HCT116 (cell line): ENCODE measurements around the gene DPP6. TPM values are rescaled to one million over a fixed set of nuclear protein-coding genes. Genes with fewer than 3 reads are reported as not detected.
"Not testable (repeated sequence)": the region's sequence is repeated elsewhere in the genome, so short reads cannot be mapped to it uniquely, and the experiment has no call there.

Experiments
- ATAC-seq: fragments of 200-7000 bp; cut with Tn5 transposase; 2 replicates; pipeline ENCODE4 v1.9.1; 2020; ENCODE audit warnings: mild to moderate bottlenecking, moderate library complexity
- BruUV-seq: library from RNA; stranded (reverse); fragments of 400-500 nt; replicated peaks from 2 replicates; lab custom pipeline; 2021; lab: Mats Ljungman, UMichigan
- CTCF ChIA-PET: fragments of 300-600 bp; sonication (Branson Sonifier 250); formaldehyde crosslinking; loops from one replicate; lab custom pipeline; 2021; ENCODE audit warnings: antibody characterized with exemption; lab: Charles Lee
- POLR2A ChIA-PET: fragments of 300-600, 350-600 bp; sonication (Branson Sonifier 250); formaldehyde crosslinking; loops from one replicate; lab custom pipeline; 2021; ENCODE audit warnings: antibody characterized with exemption; lab: Charles Lee
- RAD21 ChIA-PET, 2 experiments: fragments of 300-600 bp; sonication (Branson Sonifier 250); formaldehyde crosslinking; loops; one replicate each; lab custom pipeline; 2023; ENCODE audit warnings: low total read pairs in 2 of 2; ENCODE audit not compliant: uncharacterized antibody in 2 of 2, unreplicated experiment in 2 of 2, low non-redundant PET in 1 of 2; lab: Charles Lee
- DNase-seq: peaks from one replicate; pipeline ENCODE4 v3.0.0-alpha.2; 2010; ENCODE audit warnings: low read depth, low spot score
- H2AFZ ChIP-seq: fragments of 200-600 bp; shearing (Covaris generic), sonication (generic); 2 replicates; pipeline ENCODE4 v1.6.1; 2017; ENCODE audit warnings: low read depth, mixed run types, mixed read lengths, antibody characterized with exemption, low read length; ENCODE audit not compliant: poor library complexity, severe bottlenecking
- H3K27ac ChIP-seq: 2 replicates; pipeline ENCODE4 v1.5.1; 2012; ENCODE audit warnings: low read depth, low read length
- H3K27me3 ChIP-seq: fragments of 200-600 bp; sonication (generic); 2 replicates; pipeline ENCODE4 v1.6.1; 2016; ENCODE audit warnings: mixed run types, low read length, mixed read lengths; ENCODE audit not compliant: insufficient read depth
- H3K36me3 ChIP-seq, 2 experiments: fragments of 200-500 bp in 1 of 2; fragments of 200-600 bp in 1 of 2; sonication (Bioruptor generic) in 1 of 2; sonication (generic) in 1 of 2; 2 replicates each; pipeline versions ENCODE4 v1.5.1 to v1.6.1; 2014 to 2016; ENCODE audit warnings: low read length in 2 of 2, inconsistent platforms in 1 of 2, mixed read lengths in 1 of 2, mixed run types in 1 of 2; ENCODE audit not compliant: insufficient read depth in 2 of 2, control insufficient read depth in 1 of 2
- H3K4me1 ChIP-seq, 2 experiments: fragments of 200-600 bp in 1 of 2; sonication (generic) in 1 of 2; 2 replicates each; pipeline versions ENCODE4 v1.5.1 to v1.6.1; 2012 to 2017; ENCODE audit warnings: low read length in 2 of 2, inconsistent platforms in 1 of 2, mild to moderate bottlenecking in 1 of 2, mixed read lengths in 1 of 2, mixed run types in 1 of 2, moderate library complexity in 1 of 2; ENCODE audit not compliant: insufficient read depth in 2 of 2, control insufficient read depth in 1 of 2
- H3K4me2 ChIP-seq: fragments of 200-600 bp; sonication (generic); 2 replicates; pipeline ENCODE4 v1.6.1; 2017; ENCODE audit warnings: mixed run types, low read length, mixed read lengths
- H3K4me3 ChIP-seq, 2 experiments: fragments of 200-600 bp in 1 of 2; sonication (generic) in 1 of 2; replicated peaks in 1 of 2; 2 replicates each; pipeline ENCODE4 v1.5.1; 2011 to 2016; ENCODE audit warnings: low read length in 2 of 2, control low read depth in 1 of 2, low read depth in 1 of 2, mild to moderate bottlenecking in 1 of 2, mixed read lengths in 1 of 2, mixed run types in 1 of 2
- H3K79me2 ChIP-seq: fragments of 200-600 bp; sonication (generic); 2 replicates; pipeline ENCODE4 v1.6.1; 2017; ENCODE audit warnings: mild to moderate bottlenecking, mixed run types, low read length, moderate library complexity, mixed read lengths; ENCODE audit not compliant: insufficient read depth
- H3K9ac ChIP-seq: fragments of 200-600 bp; sonication (generic); 2 replicates; pipeline ENCODE4 v1.6.1; 2016; ENCODE audit warnings: low read length, mixed read lengths
- H3K9me2 ChIP-seq: fragments of 200-600 bp; sonication (generic), shearing (Covaris generic); 2 replicates; pipeline ENCODE4 v1.6.1; 2017; ENCODE audit warnings: mixed run types, mild to moderate bottlenecking, moderate library complexity; ENCODE audit not compliant: insufficient read depth
- H3K9me3 ChIP-seq, 2 experiments: fragments of 200-500 bp in 1 of 2; fragments of 200-600 bp in 1 of 2; sonication (Bioruptor generic) in 1 of 2; sonication (generic) in 1 of 2; 2 replicates each; pipeline ENCODE4 v1.6.1; 2014 to 2017; ENCODE audit warnings: low read length in 2 of 2, mixed read lengths in 2 of 2, inconsistent platforms in 1 of 2, low read depth in 1 of 2, mild to moderate bottlenecking in 1 of 2, mixed run types in 1 of 2, moderate library complexity in 1 of 2; ENCODE audit not compliant: control insufficient read depth in 1 of 2, insufficient read depth in 1 of 2
- H4K20me1 ChIP-seq: fragments of 200-600 bp; sonication (generic), shearing (Covaris generic); 2 replicates; pipeline ENCODE4 v1.6.1; 2017; ENCODE audit warnings: mixed run types, mild to moderate bottlenecking, moderate library complexity; ENCODE audit not compliant: insufficient read depth
- intact Hi-C: fragments of 100-400 bp; cut with micrococcal nuclease; formaldehyde crosslinking; loops from 2 replicates; pipeline ENCODE4 v1.10.0; 2022
- total RNA-seq: library from RNA; stranded (reverse); gene quantifications from one replicate; pipeline ENCODE4 v1.2.1, GENCODE V29; 2021; ENCODE audit not compliant: unreplicated experiment

The DPP6 gene
- total RNA-seq, 1 experiment from 2014 or later = not detected

DNA sequence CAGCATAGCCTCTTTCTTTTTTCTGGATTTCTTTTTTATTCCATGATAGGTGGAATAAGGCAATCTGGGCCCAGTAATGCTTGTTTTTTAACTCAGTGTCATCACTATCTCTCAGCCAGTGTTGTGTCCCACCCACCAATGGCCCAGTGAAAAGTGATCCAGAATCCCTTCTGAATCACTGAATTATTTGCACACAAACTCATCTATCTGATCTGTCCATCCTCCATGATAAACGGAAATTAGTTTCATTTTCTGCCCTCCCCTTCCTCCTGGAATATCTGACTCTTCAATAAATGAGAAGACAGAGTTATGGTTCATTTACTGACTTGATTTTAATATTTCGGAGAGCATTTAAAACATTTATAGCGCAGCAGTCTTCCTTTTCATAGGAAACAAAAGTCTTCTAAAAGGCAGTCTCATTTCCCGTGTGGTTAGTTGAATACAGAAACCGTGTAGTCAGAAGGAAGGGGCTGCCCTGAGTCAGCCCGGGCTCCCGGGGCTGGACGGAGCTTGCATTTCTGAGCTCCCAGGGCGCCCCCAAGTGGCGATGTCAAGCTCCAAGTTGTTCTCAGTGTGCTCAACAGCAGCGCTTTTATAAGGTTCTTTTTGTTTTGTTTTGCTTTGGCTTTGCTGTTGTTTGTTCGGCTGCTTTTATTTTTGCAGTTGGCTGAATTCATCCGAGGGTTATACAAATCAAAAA lies 12.6 kb upstream of the DPP6 start:
- intact Hi-C loops = not testable (repeated sequence)

DNA sequence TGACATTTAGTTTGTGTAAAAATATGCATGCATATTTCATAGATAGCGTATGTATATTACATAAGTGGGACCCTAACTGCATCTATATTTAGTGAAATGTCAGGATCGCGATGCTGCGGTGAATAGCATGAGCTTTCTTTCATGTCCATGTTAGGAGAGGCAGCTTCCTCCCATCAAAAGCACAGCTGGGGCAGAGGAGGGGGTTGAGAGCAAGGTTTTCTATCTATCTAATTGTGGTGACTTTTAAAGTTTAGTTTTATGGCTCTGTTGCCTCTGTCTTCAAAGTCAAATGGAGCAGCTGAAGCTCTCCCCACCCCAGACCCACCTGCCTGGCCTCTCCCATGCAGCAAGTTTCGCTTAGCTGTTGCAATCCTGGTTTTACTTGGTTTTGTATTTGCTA lies 1.8 kb upstream of the DPP6 start:
- POLR2A ChIA-PET, H3K9ac ChIP-seq, BruUV-seq: not testable (repeated sequence)

More for the DNA sequence above, 12.6 kb upstream of the DPP6 start:
- H3K27me3 ChIP-seq, BruUV-seq, H3K36me3 ChIP-seq, DNase-seq, CTCF ChIA-PET, H3K27ac ChIP-seq, H4K20me1 ChIP-seq, H3K4me2 ChIP-seq, H3K9me3 ChIP-seq, H3K9ac ChIP-seq, H3K9me2 ChIP-seq, H2AFZ ChIP-seq, H3K4me1 ChIP-seq, POLR2A ChIA-PET, RAD21 ChIA-PET, H3K79me2 ChIP-seq, H3K4me3 ChIP-seq: not testable (repeated sequence)
- peak; percentile 83 for ATAC-seq

DNA sequence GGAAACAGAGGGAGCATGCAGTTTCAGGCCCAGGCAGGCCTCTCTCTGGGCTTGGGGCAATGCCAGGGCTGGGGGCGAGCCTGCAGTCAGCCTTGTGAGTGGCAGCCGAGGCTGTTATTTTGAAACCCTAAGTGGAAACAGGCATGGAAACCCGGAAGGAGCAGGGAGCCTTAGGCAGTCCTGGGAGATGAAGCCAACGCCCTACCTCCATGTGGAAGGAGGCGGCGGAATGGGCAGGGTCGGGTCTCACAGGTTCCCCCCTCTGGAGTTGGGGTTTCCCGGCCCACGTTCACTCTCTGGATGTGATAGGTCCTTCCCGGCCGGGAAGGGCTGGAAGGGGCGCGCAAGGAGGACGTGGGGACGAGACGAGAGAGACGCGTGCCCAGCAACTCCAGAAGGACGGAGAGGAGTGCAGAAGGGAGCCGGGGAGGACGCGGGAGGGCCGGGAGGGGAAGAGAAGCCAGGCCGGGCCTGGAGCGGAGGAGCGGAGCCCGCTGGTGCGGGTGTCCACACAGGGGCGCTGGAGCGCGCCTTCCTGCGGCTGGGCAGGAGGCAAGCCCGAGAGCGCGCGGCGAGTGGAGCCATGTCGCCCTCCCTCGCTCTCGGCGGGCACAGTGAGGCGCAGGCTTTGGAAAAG lies 1.1 kb upstream of the DPP6 start:
- H3K9ac ChIP-seq, H2AFZ ChIP-seq, H3K27me3 ChIP-seq, H3K9me3 ChIP-seq, intact Hi-C loops, RAD21 ChIA-PET, CTCF ChIA-PET, H3K4me1 ChIP-seq, H3K27ac ChIP-seq, H3K79me2 ChIP-seq, H3K9me2 ChIP-seq, POLR2A ChIA-PET, BruUV-seq, H3K4me2 ChIP-seq, H3K36me3 ChIP-seq, DNase-seq, H4K20me1 ChIP-seq, H3K4me3 ChIP-seq: not testable (repeated sequence)
- peak; percentile 49; the same call in 1 of the 2 replicates for ATAC-seq

More for the DNA sequence above, 1.8 kb upstream of the DPP6 start:
- DNase-seq, H2AFZ ChIP-seq, H3K4me3 ChIP-seq, ATAC-seq, H3K36me3 ChIP-seq, H3K79me2 ChIP-seq, H3K27me3 ChIP-seq, H3K27ac ChIP-seq, CTCF ChIA-PET, H4K20me1 ChIP-seq, intact Hi-C loops, H3K4me2 ChIP-seq, H3K9me3 ChIP-seq, H3K4me1 ChIP-seq, RAD21 ChIA-PET, H3K9me2 ChIP-seq: not testable (repeated sequence)

DNA sequence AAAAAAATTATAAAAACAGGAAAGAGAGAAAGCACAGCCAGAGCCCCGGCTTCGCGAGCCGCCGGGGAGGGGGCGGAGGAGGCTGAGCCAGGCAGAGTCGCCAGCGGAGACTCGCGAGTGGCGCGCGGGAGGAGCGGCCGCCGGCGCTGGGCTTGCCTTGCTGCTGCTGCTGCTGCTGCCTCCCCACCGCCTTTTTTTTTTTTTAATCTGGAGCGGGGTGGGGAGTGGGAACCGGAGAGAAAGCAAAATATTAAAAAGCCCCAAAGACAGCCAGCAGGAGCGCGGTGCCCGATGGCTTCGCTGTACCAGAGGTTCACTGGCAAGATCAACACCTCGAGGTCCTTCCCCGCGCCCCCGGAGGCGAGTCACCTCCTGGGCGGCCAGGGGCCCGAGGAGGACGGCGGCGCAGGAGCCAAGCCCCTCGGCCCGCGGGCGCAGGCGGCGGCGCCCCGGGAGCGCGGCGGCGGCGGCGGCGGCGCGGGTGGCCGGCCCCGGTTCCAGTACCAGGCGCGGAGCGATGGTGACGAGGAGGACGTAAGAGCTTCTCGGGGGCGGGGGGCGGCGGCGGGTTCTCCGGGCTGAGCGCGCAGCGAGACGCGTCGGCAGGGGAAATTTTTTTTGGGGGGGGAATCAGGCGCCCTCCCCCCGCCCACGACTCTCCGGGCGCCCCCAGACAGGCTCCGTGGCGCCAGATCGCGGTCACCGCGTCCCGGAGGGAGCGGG lies 493 bp downstream of the DPP6 start:
- RAD21 ChIA-PET, H3K4me3 ChIP-seq, BruUV-seq, H3K9me2 ChIP-seq, H3K9me3 ChIP-seq, H2AFZ ChIP-seq, H4K20me1 ChIP-seq, H3K79me2 ChIP-seq, H3K36me3 ChIP-seq, H3K27ac ChIP-seq, DNase-seq, H3K4me1 ChIP-seq, H3K4me2 ChIP-seq, POLR2A ChIA-PET, ATAC-seq, CTCF ChIA-PET, intact Hi-C loops, H3K27me3 ChIP-seq, H3K9ac ChIP-seq: not testable (repeated sequence)
